GM18508 (cell line): ENCODE measurements around the gene COL25A1.

Experiments used
- ATAC-seq: cut with Tn5 transposase; IDR thresholded peaks from one replicate; pipeline ENCODE4 v1.9.1; 2021; ENCODE audit warnings: moderate number of reproducible peaks; ENCODE audit not compliant: insufficient read depth, unreplicated experiment

COL25A1 gene

DNA sequence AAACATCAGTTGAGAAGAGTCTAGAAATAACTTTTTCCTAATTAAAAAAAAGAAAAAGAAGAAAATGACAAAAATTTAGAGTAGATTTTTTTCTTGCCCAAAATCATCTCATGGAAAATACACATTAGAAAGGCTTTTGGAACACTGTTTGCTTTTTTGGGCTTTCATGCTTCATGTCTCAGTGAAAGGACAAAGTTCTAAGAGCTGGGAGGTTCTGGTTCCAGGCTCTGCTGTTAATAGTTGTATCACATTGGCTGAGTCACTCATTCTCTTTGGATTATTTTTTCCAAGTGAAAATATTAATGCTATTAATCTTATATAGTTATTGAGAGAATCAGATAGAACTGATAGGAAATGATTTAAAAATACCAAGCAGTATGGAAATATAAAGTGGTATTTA is 506.7 kb downstream of the COL25A1 start:
- ATAC-seq, result no peak

DNA sequence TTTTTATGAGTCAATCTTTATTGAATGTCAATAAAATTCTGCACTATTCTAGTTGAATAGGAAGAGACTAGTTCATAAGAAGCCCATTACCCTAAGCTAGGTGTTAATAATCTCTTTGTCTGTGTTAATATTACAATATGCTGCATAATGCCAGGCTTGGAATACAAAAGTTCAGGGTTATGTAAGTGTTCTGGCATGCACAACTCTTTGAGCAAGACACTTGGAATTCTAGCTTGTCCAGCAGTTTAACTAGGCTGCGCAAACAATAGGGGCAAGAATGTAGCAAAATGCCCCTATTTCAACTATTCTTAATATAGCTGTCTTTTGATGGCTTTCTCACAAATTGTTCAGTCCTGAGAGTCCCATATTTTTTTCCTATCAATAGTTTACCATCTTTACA is 508.3 kb downstream of the COL25A1 start:
- ATAC-seq, result no peak

DNA sequence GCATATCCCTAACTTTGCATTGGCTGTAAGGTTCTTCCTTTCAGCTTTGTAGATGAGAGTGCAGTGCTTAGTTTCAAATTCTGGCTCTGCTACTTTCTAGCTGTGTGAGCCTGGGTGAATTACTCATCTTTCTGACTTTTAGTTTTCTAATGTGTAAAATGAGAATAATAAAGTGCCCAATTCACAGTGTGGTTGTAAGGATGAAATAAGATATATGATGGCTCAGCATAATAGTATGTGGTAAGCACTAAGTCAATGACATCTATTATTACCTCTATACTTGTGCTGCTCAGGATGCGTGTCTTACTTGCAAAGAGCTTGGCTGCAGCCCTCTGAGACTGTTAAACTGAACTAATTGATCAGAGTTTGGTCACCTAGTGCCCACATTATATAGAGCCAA is 509.0 kb downstream of the COL25A1 start:
- no peak for ATAC-seq

GRCh38 chr4:108788731-108789130 is 513.7 kb downstream of the COL25A1 start:
- no peak for ATAC-seq

- no peak for ATAC-seq
Measured at GRCh38 chr4:108787724-108788123, 514.7 kb downstream of the COL25A1 start.

DNA sequence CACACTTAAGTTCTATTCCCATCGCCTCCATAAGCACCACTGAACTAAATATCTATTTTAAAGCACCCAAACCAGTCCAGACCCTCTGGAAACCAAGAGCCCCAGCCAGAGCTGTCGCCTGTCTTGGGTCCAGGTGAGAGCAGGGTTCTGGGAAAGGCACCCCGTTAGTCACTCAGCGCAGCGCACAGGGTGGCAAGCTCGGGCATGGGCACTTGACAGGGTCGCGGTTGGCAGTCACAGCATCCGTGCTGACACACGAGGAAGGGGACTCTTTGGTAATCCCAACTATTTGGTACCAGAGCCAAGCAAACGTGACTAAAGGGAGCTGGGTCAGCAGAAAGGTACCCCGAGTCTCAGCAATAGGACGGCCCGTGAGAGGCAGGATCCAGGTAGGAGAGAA is 515.4 kb downstream of the COL25A1 start:
- no peak for ATAC-seq

DNA sequence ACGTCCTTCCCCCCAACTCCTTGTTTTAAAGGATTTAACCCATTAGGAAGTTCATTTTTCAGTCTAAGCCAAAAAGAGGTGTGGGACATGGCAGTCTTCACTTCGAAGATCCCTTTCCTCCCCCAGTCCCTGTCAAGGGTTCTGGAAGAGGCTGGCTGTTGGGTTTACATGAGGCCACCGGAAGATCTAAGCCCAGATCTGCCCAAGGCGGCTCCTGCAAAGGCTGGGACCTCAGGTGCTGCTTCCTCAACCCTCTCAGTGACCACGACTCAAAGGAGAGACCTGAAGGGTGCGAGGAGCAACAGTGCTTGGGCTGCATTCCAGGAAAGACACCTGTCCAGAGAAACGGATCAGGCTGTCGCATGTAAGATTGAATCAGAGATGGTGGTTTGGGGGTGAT is 516.1 kb downstream of the COL25A1 start:
- no peak for ATAC-seq

GRCh38 chr4:108783665-108784463 is 518.6 kb downstream of the COL25A1 start:
- no peak for ATAC-seq

- no peak for ATAC-seq
Measured at GRCh38 chr4:108779958-108780357, 522.5 kb downstream of the COL25A1 start.

- ATAC-seq, result no peak
Measured at GRCh38 chr4:108777388-108777787, 525.1 kb downstream of the COL25A1 start.

DNA sequence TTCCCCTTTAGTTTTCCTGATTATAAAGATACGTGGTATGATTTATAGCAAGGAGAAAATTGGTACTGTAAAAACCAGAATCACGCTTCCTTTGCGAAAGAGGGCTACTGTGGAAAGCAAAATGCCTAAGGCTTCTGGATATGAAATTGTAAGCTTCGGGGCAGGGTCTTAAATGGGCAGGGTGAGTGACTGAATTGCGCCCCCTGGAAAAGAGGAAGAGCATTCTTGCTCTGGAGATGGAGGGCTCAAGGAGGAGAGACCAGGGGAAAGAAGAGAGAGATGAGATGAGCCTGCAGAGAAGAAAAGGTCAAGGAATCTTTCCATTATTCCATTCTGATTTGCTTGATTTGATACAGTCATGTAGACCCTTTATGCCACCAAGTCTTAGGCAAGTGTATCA is 526.5 kb downstream of the COL25A1 start:
- no peak for ATAC-seq

- no peak for ATAC-seq
Measured at GRCh38 chr4:108774809-108775530, 527.5 kb downstream of the COL25A1 start.

- ATAC-seq, result no peak
Measured at GRCh38 chr4:108772402-108772801, 530.1 kb downstream of the COL25A1 start.

DNA sequence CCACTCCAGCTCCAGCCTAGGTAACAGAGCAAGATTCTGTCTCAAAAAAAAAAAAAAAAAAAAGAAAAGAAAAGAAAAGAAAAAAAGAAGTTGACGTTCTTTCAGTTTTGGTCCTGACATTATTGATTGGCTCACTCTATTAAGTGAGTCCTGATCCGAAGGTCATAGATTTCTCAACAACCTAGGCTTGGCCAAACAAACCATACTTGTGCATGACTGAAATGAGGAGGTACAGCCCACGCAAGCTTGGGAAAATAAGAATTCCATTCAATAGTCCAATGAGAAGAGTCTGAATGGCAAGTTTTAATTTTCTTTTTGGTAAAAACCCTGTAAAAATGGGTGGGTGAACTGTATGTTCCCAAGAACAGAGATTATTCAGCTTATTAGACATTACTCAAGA is 536.4 kb downstream of the COL25A1 start:
- ATAC-seq, result no peak

GRCh38 chr4:108763986-108764385 is 538.5 kb downstream of the COL25A1 start:
- ATAC-seq, result no peak

DNA sequence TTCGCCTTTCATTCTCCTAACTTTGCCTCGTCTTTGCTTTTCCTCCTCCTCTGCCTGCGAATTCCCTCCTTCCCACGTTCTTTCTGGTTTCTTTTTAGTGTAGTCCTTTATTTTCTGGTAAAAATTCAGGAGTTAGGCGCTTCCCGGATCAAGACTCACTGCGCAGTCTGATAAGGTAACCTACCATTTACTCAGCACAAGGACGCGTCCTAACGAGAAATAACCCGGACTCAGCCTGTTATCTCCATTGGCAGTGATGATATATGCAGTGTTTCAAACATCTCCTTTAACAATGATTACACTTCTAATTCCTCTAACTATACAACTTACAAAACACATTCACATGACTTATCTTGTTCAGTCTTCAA is 539.2 kb downstream of the COL25A1 start:
- no peak for ATAC-seq

- ATAC-seq, result no peak
Measured at GRCh38 chr4:108762559-108763225, 539.8 kb downstream of the COL25A1 start, which contains the start of gene ETNPPL. TSS of gene ETNPPL (minus strand) at chr4:108763053. CDS start at chr4:108762898, 155 bp downstream.
